NOMO-1 treated with dmso at 0.1 percent for 144 hours (cell line): ENCODE data around the gene HS3ST2.

ENCODE experiments used
- DNase-seq: peaks from one replicate; lab custom pipeline; 2025; ENCODE audit not compliant: unreplicated experiment; lab: John Stamatoyannopoulos, UW

HS3ST2 gene

DNA sequence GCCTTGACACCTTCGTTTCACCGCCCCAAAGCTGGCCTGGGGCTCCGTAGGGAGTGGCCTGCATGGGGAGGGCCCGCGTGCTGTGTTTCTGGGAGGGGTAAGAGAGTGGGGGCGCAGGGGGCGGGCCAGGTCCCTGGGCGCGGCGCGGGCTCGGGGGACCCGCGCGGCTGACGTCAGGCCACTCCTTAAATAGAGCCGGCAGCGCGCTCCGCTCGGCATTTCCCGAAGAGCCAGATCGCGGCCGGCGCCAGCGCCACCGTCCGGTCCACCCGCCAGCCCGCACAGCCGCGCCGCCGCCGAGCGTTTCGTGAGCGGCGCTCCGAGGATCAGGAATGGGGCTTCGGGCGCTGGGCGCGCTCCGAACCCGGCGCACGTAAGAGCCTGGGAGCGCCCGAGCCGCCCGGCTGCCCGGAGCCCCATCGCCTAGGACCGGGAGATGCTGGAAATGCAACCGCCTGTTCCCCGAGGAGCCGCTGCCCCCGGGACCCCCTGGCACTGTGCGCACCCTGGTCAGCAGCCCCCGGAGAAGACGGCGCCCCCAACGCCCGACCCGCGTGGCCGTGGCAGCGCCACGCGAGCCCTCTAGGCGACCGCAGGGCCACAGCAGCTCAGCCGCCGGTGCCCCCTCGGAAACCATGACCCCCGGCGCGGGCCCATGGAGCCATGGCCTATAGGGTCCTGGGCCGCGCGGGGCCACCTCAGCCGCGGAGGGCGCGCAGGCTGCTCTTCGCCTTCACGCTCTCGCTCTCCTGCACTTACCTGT lies at the start of gene HS3ST2:
Gene HS3ST2 (plus strand): TSS at position 215 of the 763 bp plus-strand sequence. CDS start 449 bp downstream, at position 664.
- DNase-seq, result no peak

DNA sequence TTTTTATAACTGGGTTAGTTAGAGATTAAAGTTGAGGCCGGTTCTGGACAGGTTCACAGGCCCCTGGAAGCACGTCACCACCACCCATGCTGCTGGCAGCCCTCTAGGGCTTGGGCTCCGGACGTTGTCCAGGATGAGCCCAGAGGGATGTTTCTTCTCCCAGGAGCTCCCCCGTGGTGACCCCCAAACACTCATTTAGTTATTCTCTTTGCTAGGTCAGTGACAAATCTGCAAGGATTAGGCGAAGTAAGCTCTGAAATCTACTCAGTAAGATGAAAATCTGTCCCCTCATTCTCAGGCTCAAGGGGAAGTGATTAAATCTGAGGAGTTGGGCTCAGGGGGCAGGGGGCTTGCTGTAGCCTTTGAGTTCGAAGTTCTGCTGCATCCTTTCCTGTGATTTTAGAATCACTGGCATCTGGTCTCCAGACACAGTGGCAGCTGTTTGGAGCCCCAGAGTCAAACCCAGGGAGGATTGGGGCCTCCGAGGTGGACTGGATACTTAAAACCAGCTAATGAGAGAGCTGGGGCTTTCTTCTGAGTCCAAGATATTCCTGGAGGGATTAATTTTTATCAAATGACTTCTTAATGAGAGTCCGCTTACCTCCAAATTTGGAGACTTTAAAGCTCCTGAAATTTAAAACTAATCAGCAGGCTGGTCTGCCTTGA lies 49.2 kb upstream of the HS3ST2 start:
- no peak for DNase-seq

DNA sequence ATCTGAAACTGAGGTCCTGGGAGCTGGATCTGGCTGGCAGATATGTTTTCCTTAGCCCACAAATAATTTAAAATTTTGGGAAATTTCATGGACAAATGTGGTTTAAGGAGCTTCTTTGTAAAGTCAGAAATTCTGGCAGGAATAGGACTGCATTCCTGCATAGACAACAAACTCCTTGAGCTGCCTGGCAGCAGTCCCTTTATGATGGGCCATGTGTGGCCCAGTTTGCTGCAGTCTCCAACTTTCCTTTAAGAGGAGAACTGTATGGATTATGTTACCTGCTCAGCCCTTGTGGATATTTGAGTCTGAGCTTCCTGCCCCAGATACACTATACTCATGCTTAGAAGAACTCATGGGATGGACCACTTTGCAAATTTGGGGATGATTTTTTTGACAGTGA lies 48.5 kb upstream of the HS3ST2 start:
- DNase-seq, result no peak

DNA sequence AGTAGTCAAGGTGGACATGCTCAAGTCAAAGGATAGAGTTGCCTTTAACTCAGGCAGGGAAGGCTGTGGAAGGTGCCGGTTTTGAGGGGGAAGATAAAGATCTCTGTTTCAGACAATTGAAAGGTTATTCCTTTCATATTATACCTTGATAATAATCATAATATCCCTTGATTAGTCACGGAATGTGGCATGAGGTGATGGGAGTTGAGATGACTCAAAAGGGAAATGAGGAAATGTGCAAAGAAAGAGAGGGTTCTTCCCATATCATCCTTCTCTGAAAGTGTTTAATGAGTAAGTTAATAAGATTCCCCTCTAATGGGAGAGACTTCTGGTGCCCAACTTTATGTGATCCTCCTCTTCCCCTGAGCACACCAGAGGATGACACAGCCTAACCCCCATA lies 43.1 kb upstream of the HS3ST2 start:
- DNase-seq, result no peak

DNA sequence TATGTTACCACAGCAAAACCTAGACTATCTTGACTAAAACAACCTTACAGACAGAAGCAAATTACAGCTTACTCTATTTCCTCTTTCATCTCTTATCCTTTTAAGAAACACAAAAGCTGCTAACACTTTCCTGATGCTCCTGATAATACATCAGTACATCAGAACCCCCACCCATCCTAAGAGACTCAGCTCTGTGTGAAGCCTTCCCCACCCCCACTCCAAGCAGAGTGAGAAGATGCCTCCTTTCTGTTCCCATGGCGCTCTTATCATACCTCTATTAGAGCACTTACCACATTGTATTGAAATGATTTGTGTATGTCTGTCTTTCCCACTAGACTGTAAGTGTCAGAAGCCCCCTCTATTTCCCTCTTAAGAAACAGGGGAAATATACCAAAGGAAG lies 42.4 kb upstream of the HS3ST2 start:
- no peak for DNase-seq

DNA sequence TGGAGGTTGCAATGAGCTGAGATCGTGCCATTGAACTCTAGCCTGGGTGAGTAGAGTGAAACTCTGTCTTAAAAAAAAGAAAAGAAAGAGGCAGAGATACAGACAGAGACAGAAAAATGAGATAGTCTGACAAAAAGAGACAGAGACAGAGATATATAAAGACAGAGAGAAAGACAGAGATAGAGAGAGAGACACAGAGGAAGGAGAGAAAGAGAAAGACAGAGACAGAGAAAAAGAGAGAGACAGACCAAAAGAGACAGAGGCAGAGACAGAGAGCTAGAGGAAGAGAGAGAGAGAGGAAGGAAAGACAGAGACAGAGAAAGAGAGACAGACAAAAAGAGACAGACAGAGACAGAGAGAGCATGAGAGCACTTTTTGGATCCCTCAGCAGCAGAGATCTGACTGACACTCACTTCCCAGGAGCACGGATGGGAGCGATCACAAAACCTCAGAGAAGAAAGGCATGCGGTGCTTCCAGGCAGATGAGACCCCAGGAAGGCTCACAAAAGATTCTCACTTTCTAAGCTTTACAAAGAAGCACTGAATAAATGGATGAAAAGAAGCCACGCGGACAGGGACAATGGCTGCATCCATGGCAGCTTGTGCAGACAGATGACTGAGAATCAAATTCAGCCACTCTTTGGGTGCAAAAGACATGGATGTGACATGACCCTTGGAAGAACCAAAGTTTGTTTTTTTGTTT lies 38.6 kb upstream of the HS3ST2 start:
- DNase-seq, result no peak

DNA sequence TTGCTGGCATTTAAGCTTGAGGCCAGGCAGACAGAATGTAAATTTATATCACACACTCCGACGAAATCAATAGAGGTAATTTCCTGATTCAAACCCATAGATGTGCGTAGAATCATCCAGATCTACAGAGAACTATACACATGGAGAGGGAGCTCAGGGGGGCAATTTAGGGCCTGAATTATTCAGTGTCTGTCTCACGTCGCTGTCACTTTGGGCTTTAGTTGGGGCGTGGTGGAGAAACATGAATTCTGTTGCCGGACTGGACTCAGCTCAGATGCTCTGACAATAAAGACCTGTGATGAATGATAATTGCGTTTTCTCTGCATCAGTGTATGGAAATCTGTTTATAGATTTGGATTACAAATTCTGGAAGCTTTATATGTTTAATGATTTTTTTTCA lies 32.5 kb upstream of the HS3ST2 start:
- DNase-seq, result no peak

DNA sequence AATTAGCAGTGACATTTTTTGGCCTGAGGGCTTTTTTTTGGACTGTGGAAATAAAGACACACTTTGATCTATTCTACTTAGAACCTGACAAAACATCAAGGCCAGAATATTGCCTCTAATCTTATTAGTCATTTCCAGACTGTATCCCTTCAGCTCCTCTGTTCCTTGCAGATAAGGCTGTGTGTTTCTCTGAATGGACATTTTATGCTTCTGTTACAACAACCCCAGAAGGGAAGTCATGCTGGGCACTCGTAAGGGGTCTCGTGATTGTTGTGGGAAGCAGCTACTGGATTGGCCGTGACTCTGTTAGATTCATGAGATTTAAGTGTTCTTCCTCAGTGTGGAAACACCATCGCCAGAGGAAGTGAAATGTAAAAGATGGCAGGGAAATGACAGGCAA lies 31.6 kb upstream of the HS3ST2 start:
- DNase-seq, result peak; percentile 34

DNA sequence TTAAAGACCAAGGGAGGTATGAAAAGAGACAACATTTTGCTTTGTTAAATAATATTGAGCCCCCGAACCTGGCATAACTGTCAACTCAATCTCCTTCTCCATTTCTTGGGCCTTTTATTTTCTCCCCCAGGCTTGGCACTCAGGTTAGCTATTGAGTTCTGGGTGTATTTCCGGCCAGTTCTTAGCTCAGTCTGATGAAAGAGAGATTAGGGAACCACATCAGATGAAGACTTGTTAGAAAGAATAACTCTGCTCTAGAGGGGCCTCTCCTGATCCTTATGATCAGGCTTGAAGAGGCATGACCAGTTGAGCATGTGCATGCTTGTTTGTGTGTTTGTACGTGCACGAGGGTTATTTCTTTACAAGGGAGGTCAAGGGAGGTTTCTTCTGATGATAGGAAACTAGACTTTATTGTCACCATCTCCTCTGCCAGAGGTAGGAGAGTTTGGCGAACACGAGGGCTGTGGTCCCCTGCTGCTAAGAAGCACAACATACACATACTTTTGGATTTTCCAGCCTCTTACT lies 29.2 kb upstream of the HS3ST2 start:
- DNase-seq, result peak; percentile 19

DNA sequence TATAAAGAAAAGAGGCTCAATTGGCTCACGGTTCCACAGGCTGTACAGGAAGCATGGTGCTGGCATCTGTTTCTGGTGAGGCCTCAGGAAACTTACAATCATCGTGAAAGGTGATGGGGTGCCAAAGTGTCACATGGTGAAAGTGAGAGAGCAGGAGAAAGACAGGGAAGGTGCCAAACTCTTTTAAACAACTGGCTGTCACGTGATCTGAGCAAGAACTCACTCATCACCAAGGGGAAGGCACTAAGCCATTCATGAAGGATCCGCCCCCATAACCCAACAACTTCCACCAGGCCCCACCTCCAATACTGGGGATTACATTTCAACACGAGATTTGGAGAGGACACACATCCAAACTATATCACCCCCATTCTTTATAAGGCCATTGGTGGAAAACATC lies 28.4 kb upstream of the HS3ST2 start:
- DNase-seq, result no peak

DNA sequence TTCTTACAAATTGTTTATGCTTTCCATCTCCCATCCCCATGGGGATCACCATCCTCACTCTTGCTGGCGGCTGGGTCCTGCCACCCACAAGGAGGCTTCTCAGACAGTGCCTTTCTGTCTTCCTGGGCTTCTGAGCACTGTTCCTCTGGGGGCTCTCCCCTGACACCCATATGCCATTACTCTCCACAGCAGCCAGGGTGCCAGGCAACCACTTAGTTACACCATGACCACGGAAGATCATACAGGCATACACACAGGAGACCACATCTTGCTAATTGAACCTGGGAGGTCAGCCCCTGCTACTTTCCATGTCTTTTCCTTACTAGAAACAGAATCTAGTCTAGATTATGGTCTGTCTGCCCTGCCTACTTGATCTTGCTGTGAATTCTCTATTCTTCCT lies 27.7 kb upstream of the HS3ST2 start:
- DNase-seq, result no peak

DNA sequence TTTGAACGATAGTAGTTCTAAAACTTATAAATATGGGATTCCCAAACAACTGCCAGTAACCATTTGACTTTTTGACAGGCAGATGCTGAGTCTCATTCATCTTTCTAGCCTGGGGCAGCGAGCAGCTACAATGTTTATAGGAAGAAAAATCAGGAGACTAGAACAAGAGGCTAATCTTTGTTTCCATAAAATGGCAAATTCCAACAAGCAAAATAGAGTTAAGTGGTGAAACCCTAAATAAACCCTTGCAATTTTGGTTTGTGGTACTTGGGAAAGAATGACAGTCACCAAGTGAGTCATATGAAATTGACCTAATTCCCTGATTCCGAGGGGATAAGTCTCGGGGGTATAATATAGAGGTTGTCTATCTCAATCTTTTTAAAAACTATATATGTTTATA lies 27.3 kb upstream of the HS3ST2 start:
- no peak for DNase-seq

DNA sequence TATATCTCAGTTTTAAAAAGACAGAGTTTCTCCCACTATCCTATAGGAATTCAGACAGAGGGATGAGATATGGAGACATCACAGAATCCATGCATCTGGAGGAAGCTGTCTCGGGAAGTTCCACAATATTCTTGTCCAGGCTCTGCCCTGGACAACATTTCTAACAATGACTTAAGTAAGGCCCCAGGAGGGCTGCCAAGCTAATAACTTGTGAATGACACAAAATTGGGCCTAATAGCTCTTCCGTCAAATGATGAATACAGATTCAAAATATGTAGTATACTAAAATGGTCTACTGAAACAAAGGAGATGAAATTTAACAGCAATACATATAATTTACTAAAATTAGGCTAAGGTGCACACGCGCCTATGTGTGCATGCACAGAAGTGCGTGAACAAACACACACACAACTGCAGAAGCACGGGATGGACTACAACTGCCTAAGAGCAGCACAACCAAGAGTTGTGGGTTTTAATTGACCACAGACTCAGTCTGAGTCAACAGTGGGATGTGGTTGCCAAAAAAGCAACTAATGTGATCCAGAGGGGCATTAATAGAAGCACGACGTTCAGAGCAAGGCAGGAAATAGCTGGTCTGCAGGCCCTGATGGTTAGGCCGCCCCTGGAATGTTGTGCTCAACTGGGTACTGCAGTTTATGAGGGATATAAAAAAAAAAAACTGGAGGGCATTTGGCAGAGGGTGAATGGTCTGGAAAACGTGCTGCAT lies 26.3 kb upstream of the HS3ST2 start:
- peak; percentile 83 for DNase-seq

DNA sequence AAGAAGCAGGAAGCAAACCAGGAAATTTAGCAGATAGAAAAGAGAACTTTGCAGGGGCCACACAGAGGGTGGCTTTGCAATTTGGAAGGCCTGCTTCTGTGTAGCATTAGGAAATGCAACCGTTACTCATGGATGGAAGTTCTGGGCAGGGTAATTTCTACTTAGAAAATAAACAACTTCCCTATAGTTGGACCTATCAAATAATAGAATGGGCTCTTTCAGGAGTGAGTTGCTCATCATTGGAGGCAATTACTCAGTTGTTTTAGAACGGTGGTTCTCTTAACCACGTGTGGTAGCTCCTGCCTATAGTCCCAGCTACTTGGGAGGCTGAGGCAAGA lies 25.8 kb upstream of the HS3ST2 start:
- DNase-seq, result peak; percentile 83

DNA sequence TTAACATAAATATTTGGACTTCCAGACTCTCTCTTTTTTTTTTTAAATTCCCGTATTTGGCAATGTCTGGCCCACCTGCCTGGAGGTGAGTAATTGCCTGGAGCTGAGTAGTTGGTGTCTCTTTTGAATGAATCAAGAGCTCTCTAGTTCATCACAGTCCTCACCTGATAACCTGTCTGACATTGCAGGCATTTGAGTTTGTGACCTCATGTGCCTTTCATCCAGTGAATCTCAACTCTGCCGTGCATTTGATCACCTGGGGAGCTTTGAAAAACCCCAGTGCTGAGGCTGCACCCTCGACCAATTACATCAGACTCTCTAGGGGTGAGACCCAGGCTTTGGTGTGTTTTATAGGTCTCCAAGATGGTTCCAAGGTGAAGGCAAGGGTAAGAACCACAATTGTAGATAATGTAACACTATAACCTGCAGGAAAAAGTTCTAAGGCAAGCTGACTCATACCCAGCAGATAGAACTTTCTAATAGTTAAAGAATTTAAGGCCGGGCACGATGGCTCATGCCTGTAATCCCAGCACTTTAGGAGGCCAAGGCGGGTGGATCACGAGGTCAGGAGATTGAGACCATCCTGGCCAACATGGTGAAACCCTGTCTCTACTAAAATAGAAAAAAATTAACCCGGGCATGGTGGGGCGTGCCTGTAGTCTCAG lies 24.5 kb upstream of the HS3ST2 start:
- no peak for DNase-seq

DNA sequence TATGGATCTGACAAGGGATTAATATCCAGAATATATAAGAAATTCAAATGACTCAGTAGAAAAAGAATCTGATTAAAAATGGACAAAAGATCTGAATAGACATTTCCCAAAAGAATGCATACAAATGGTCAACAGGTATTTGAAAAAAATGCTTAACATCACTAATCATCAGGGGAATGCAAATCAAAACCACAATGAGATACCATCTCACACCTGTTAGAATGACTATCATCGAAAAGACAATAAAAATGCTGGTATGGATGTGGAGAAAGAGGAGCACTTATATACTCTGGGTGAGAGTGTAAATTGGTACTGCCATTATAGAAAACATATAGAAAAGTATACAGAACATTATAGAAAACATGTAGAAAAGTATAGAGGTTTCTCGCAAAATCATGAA lies 16.4 kb upstream of the HS3ST2 start:
- no peak for DNase-seq

DNA sequence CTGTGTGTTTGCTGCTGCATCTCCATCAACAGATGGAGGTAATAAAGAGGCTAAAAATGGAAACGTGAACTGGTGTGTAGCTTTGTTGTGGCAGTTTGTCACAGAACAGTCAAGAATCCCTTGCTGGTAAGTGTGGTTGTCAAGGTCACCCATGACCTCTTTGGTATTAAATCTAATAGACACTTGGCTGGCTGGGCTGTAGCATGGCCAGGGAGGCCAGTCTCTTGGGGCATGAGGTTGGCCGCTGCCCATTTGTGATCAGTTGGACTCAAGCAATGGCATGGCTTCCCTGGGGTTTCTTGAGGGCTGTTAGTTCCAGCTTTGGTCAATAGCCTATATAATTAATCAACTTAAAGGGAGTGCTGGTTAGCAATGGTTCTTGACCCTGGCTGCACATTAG lies 14.8 kb upstream of the HS3ST2 start:
- no peak for DNase-seq

DNA sequence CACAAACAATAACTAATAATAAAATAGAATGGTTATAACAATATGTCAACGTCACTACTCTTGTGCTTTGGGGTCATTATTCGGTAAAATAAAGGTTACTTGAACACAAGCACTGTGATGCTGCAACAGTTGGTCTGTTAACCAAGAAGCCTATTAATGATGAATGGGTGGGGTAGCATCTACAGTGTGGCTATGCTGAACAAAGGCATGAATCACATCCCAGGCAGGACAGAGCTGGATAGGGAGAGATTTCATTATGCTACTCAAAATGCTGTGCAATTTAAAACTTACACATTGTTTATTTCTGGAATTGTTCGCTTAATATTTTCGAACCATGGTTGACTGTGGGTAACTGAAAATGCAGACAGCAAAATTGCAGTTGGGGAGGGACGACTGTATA lies 9.1 kb upstream of the HS3ST2 start:
- DNase-seq, result no peak

DNA sequence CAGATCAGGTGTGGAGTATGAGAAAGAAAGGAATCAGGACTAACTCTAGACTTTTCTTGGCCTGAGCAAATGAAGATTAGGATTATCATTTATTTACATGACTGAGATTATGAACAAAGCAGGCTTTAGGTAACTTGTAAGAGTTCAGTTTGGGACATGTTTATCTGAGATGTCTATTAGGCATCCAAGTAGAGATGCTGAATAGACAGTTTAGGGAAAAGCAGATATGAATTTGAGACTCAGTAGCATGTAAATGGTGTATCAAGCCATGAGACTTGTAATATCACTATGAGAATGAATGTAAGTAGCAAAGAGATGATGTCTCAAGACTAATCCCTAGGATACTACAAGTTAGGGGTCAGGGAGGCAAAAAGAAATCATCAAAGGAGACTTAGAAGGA lies 8.6 kb upstream of the HS3ST2 start:
- no peak for DNase-seq

DNA sequence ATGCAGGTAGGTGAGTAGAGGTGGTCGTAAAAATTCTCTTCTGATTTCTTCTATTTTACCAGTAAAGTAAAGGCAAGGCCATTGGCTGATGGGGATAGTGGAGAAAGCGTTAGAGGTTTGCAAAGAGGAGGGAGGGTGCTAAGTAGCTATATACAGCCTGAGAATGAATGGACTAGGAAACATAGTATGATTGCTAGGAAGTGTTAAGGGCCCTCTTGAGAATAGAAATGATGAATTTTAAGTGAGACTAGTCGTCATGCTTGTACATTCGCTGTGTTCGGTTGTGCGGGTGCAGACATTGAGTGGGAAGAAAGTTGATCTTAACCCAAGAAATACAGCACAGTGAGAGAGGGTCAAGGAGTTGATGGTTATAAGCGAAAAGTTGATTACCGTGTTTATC lies 7.2 kb upstream of the HS3ST2 start:
- DNase-seq, result no peak

DNA sequence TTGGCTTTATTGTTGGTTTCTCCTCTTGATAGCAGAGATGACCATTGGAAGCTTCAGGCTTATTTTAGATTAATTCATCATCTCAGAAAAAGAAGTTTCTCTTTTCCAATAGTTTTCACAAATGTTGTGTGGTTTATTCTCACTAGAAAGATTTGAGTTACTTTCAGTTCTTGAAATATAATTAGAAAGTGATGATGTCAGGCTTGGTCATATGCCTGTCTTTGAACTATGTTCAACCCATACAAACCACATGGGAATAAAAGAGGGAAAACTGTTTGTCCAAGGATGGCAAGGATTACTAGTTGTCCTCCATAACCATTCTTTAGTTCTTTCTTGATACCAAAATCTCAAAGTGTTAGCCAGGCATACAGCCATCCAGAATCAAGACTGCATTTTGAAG lies 3.7 kb upstream of the HS3ST2 start:
- DNase-seq, result no peak
